Motor neuron (in vitro differentiated cells): ENCODE measurements around the gene ARHGAP26. TPM values are rescaled to one million over a fixed set of nuclear protein-coding genes. Genes with fewer than 3 reads are reported as not detected.
A peak's percentile ranks its signal among the peaks of the same experiment; 100 is the strongest.

Experiments used
- ATAC-seq, 8 experiments: fragments of 200-7000 bp; cut with Tn5 transposase; replicated peaks in 6 of 8; 2 replicates each; pipeline ENCODE4 v1.8.0; 2021; ENCODE audit warnings: mild to moderate bottlenecking in 8 of 8, moderate library complexity in 8 of 8
- H3K27ac ChIP-seq, 2 donors: fragments of 250-450 bp; sonication (Bioruptor Pico); 2 replicates each; pipeline ENCODE4 v1.9.0; 2021; ENCODE audit warnings: antibody characterized with exemption in 2 of 2, mild to moderate bottlenecking in 2 of 2, moderate library complexity in 1 of 2
- H3K4me1 ChIP-seq, 2 donors: fragments of 250-450 bp; sonication (Bioruptor Pico); replicated peaks in 1 of 2; 2 replicates each; pipeline ENCODE4 v1.6.1; 2021; ENCODE audit warnings: antibody characterized with exemption in 2 of 2, mild to moderate bottlenecking in 2 of 2, moderate library complexity in 1 of 2
- H3K4me3 ChIP-seq, 5 donors: fragments of 250-450 bp; sonication (Bioruptor Pico); 2 replicates each; pipeline ENCODE4 v1.9.0; 2021; ENCODE audit warnings: antibody characterized with exemption in 5 of 5, mild to moderate bottlenecking in 5 of 5, moderate library complexity in 4 of 5
- whole genome bisulfite sequencing, 10 experiments: fragments of 450-650 bp; shearing (Covaris generic); methylation state at CpG; one replicate each; pipeline ENCODE4 v1.0.0; 2022; 5-methylcytosine and 5-hydroxymethylcytosine counted together
- in situ Hi-C, 9 experiments: fragments of 400-800 bp; cut with MboI; loops; one replicate each; pipeline ENCODE4 v1.15.0; 2021; ENCODE audit warnings: low sequenced_read_pairs in 9 of 9, low pct_unique_long_range_greater_than_20kb in 2 of 9; ENCODE audit not compliant: unreplicated experiment in 9 of 9
- total RNA-seq, 8 experiments: library from RNA; unstranded; fragments of 300-600 nt; gene quantifications; 2 replicates each; pipeline versions ENCODE4 v1.2.3 to v1.2.4, GENCODE V29; 2022

Gene ARHGAP26
- total RNA-seq, 8 experiments from 2014 or later = 1.3 to 14.2 (median 7.0) TPM

GRCh38 chr5:142902186-142902965 lies 132.2 kb downstream of the ARHGAP26 start:
- no peak overlapping the region for H3K4me3 ChIP-seq
- no peak overlapping the region for H3K27ac ChIP-seq
- in situ Hi-C loops = loop anchor here in 1 of 9 experiments (25.0 kb wide), 1 partner anchor 1235 kb away; no protein-coding TSS in a partner anchor
- WGBS, 10 experiments = 77 to 100% (median 85%) methylated on average over 1 to 6 of the region's 10 CpGs; no CpG with 5 or more reads in 1 of the 10 experiments
- H3K4me1 ChIP-seq = no peaks in the 10 kb centered on the region
- ATAC-seq = no peak

DNA sequence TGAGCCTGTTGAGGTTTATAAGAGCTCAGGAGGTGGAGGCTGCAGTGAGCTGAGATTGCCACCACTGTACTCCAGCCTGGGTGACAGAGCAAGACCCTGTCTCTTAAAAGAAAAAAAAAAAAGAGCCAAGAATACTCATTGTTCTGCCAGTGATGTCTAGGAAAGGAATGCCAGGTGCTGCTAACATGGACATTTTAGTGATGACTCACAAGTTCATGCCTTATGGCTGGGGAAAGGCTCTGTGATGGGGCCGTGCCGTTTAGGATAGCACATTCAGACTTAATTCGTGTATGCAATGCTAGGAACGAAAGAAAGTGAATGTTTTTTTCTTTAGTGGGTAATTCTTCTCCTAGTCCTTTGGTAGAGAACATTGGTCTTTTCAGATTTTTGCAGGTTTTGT lies 134.2 kb downstream of the ARHGAP26 start:
- in situ Hi-C loops = loop anchor here in 1 of 9 experiments (25.0 kb wide), 1 partner anchor 1233 kb away; no protein-coding TSS in a partner anchor
- Histone ChIP-seq H3K27ac (no peak overlapping the region), H3K4me3 (no peak overlapping the region), H3K4me1 (no peaks in the 10 kb centered on the region)
- whole genome bisulfite sequencing, 10 experiments = 53 to 94% (median 83%) methylated on average over 2 to 4 of the region's 4 CpGs; no CpG with 5 or more reads in 3 of the 10 experiments
- ATAC-seq = peak in 1 of 8 experiments; percentile 16

- Histone ChIP-seq H3K4me3 (no peak overlapping the region), H3K27ac (no peak overlapping the region), H3K4me1 (no peaks in the 10 kb centered on the region)
- in situ Hi-C loops = loop anchor here in 1 of 9 experiments (25.0 kb wide), 1 partner anchor 1232 kb away; no protein-coding TSS in a partner anchor
- WGBS, 10 experiments = 50 to 100% (median 96%) methylated on average over 1 to 2 of the region's 2 CpGs; no CpG with 5 or more reads in 1 of the 10 experiments
- no peak for ATAC-seq
These were observed 135.2 kb downstream of the ARHGAP26 start for GRCh38 chr5:142905348-142905747.

- WGBS, 10 experiments = 14 to 100% (median 78%) methylated on average over 1 to 6 of the region's 7 CpGs; no CpG with 5 or more reads in 1 of the 10 experiments
- in situ Hi-C loops = loop anchor here in 1 of 9 experiments (25.0 kb wide), 1 partner anchor 1230 kb away; no protein-coding TSS in a partner anchor
These were observed 136.9 kb downstream of the ARHGAP26 start for GRCh38 chr5:142906863-142907671.

GRCh38 chr5:142908659-142909058 lies 138.5 kb downstream of the ARHGAP26 start:
- in situ Hi-C loops = loop anchor here in 1 of 9 experiments (25.0 kb wide), 1 partner anchor 1229 kb away; no protein-coding TSS in a partner anchor
- Histone ChIP-seq H3K4me3 (no peak overlapping the region), H3K27ac (no peak overlapping the region), H3K4me1 (no peaks in the 10 kb centered on the region)
- 66 to 100% (median 89%) methylated on average over 1 to 3 of the region's 3 CpGs; no CpG with 5 or more reads in 1 of the 10 experiments for WGBS, 10 experiments
- no peak for ATAC-seq

More at GRCh38 chr5:142906863-142907671, 136.9 kb downstream of the ARHGAP26 start:
- Histone ChIP-seq H3K27ac (no peak overlapping the region), H3K4me3 (no peak overlapping the region), H3K4me1 (no peaks in the 10 kb centered on the region)
- ATAC-seq = peak in 7 of 8 experiments; percentile 37 to 92 (median 59)

DNA sequence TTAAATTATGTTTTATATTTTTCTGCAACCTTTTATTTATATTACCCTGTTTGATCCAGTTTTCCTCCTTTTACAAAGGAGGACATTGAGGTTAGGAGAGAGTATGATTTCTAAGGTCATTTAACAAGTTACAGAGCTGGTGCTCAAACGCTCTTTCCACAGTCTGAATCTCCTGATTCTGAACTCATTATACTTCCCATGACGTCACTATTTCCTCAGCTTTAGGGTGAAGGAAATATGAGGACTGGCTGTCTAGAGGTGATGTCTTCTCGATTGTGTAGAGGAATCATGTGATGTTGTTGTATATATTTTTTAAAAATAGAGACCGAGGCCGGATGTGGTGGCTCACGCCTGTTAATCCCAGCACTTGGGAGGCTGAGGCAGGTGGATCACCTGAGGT lies 140.0 kb downstream of the ARHGAP26 start:
- in situ Hi-C loops = loop anchor here in 1 of 9 experiments (25.0 kb wide), 1 partner anchor 1227 kb away; no protein-coding TSS in a partner anchor
- H3K4me1 ChIP-seq = no peaks in the 10 kb centered on the region
- WGBS, 10 experiments = 75 to 95% (median 91%) methylated on average over 2 to 6 of the region's 6 CpGs; no CpG with 5 or more reads in 1 of the 10 experiments

DNA sequence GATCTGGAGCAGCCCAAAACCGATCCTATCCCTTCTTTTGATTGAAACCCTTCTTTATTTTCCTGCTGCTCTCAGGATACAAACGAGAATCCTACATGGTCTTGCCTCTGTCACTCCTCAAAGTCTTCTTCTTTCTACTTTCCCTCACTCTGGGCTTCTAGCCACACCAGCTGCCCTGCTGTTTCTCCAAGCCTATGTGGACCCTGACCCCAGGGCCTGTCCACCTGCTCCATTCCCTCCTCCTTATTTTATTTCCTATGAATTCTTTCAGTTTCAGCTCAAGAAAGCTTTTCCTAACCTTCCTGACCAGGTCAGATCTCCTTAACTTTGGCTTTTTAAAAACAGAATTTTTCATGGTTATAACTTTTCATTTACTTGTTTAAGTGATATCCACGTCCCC lies 141.0 kb downstream of the ARHGAP26 start:
- WGBS, 10 experiments = 55 to 95% (median 75%) methylated on average over 1 to 3 of the region's 3 CpGs; no CpG with 5 or more reads in 1 of the 10 experiments
- Histone ChIP-seq H3K27ac (no peak overlapping the region), H3K4me1 (no peaks in the 10 kb centered on the region), H3K4me3 (no peak overlapping the region)
- in situ Hi-C loops = loop anchor here in 1 of 9 experiments (25.0 kb wide), 1 partner anchor 1226 kb away; no protein-coding TSS in a partner anchor
- no peak for ATAC-seq

More for the DNA sequence above, 140.0 kb downstream of the ARHGAP26 start:
- Histone ChIP-seq H3K27ac (no peak overlapping the region), H3K4me3 (no peak overlapping the region)
- no peak for ATAC-seq

DNA sequence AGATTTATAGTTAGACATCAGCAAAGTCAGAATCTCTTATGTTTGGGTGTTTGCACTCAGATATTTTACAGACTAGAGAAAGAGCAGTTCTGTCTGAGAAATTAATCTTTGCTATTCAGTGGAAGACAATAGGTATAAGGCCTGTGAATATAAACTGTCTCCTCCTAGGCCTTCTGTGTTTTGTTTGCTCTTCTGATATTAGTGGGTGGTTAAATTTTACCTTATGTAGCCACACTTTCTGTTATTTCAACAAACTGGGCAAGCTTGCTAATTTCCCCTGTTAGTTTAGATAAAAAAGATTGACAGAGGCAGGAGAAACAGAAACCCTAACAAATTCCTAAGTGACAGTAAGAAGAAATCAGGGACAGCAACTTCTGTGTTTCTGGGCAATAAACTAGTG lies 141.6 kb downstream of the ARHGAP26 start:
- in situ Hi-C loops = loop anchor here in 1 of 9 experiments (25.0 kb wide), 1 partner anchor 1226 kb away; no protein-coding TSS in a partner anchor
- H3K4me1 ChIP-seq = no peaks in the 10 kb centered on the region
- no peak overlapping the region for H3K4me3 ChIP-seq
- ATAC-seq = no peak
- H3K27ac ChIP-seq = no peak overlapping the region

- Histone ChIP-seq H3K4me1 (no peaks in the 10 kb centered on the region), H3K27ac (no peak overlapping the region), H3K4me3 (no peak overlapping the region)
- ATAC-seq = no peak
- in situ Hi-C loops = loop anchor here in 1 of 9 experiments (25.0 kb wide), 1 partner anchor 1223 kb away; no protein-coding TSS in a partner anchor
- 51 to 90% (median 79%) methylated on average over 3 to 9 of the region's 9 CpGs for WGBS, 10 experiments
These were observed 143.7 kb downstream of the ARHGAP26 start for GRCh38 chr5:142913728-142914338.

- 92 to 100% (median 98%) methylated on average over 1 to 8 of the region's 8 CpGs; no CpG with 5 or more reads in 3 of the 10 experiments for whole genome bisulfite sequencing, 10 experiments
- no peak for ATAC-seq
- Histone ChIP-seq H3K4me3 (no peak overlapping the region), H3K27ac (no peak overlapping the region), H3K4me1 (no peaks in the 10 kb centered on the region)
- in situ Hi-C loops = loop anchor here in 1 of 9 experiments (25.0 kb wide), 1 partner anchor 1222 kb away; no protein-coding TSS in a partner anchor
These were observed 144.9 kb downstream of the ARHGAP26 start for GRCh38 chr5:142915038-142915437.

GRCh38 chr5:142915813-142916424 lies 145.7 kb downstream of the ARHGAP26 start:
- WGBS, 10 experiments = 69 to 100% (median 82%) methylated on average over 4 to 7 of the region's 8 CpGs; no CpG with 5 or more reads in 1 of the 10 experiments
- no peak overlapping the region for H3K27ac ChIP-seq
- no peak overlapping the region for H3K4me3 ChIP-seq
- peak in 5 of 8 experiments; percentile 28 to 65 (median 44) for ATAC-seq
- H3K4me1 ChIP-seq = no peaks in the 10 kb centered on the region
- in situ Hi-C loops = loop anchor here in 1 of 9 experiments (25.0 kb wide), 1 partner anchor 1221 kb away; no protein-coding TSS in a partner anchor
